Mesothelial cell of epicardium (in vitro differentiated cells): ENCODE data around the gene C19orf25. TPM values are rescaled to one million over a fixed set of nuclear protein-coding genes. Genes with fewer than 3 reads are reported as not detected.
"Not testable (repeated sequence)": the region's sequence is repeated elsewhere in the genome, so short reads cannot be mapped to it uniquely, and the experiment has no call there.

ENCODE experiments used
- DNase-seq, 2 experiments: peaks; one replicate each; pipeline ENCODE4 v3.0.0; 2021; ENCODE audit warnings: low spot score in 2 of 2; ENCODE audit not compliant: unreplicated experiment in 2 of 2
- H3K27ac Mint-ChIP-seq: 2 replicates; pipeline ENCODE4 v1.8.0; 2021; ENCODE audit warnings: mixed read lengths
- H3K27me3 Mint-ChIP-seq: 2 replicates; pipeline ENCODE4 v1.8.0; 2021; ENCODE audit warnings: low read depth, mixed read lengths
- H3K36me3 Mint-ChIP-seq: 2 replicates; pipeline ENCODE4 v1.8.0; 2021; ENCODE audit warnings: mixed read lengths
- H3K4me1 Mint-ChIP-seq: 2 replicates; pipeline ENCODE4 v1.8.0; 2021; ENCODE audit warnings: mixed read lengths
- H3K4me3 Mint-ChIP-seq: 2 replicates; pipeline ENCODE4 v1.8.0; 2021; ENCODE audit warnings: mild to moderate bottlenecking, moderate library complexity, mixed read lengths
- H3K9me3 Mint-ChIP-seq: 2 replicates; pipeline ENCODE4 v1.8.0; 2021; ENCODE audit warnings: mixed read lengths
- CTCF ChIP-seq: fragments of 200-600 bp; sonication (generic); IDR thresholded peaks from one replicate; pipeline ENCODE4 v1.5.0; 2021; ENCODE audit warnings: antibody characterized with exemption; ENCODE audit not compliant: unreplicated experiment
- total RNA-seq: library from RNA; stranded (reverse); gene quantifications from 3 replicates; pipeline ENCODE4 v1.2.1, GENCODE V29; 2021

The C19orf25 gene
- total RNA-seq, 1 donor from 2014 or later, result 29.4 TPM

DNA sequence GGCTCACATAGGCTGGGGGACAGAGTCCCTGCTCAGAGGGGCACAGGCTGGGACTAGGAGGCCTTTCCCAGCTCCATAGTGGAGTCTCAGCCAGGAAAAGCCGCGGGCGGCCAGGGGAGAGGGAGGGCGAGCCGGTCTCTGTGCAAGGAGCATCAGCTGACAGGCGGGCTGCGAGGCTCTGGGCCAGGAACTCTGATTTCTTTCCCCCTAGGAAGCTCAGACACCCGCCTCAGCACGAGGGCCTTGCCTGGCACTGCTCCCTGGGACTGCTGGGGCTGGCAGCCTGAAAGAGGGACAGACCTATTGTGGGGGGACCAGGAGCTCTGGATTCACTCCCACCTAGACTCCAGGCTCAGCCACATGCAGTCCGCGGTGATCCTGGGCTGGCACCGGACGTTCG is 42.6 kb upstream of the C19orf25 start:
- H3K9me3 Mint-ChIP-seq, result no peaks in the 10 kb centered on the region
- no peak overlapping the region for H3K27ac Mint-ChIP-seq
- H3K27me3 Mint-ChIP-seq, result peaks cover 71% of the 10 kb centered on the region
- H3K4me3 Mint-ChIP-seq, result no peak overlapping the region
- TF ChIP-seq CTCF, result no peak
- DNase-seq, result no peak
- no peaks in the 10 kb centered on the region for H3K36me3 Mint-ChIP-seq
- H3K4me1 Mint-ChIP-seq, result peaks cover 4% of the 10 kb centered on the region

- Mint-ChIP-seq H3K27ac (no peak overlapping the region), H3K4me1 (peaks cover 4% of the 10 kb centered on the region), H3K27me3 (peaks cover 69% of the 10 kb centered on the region), H3K4me3 (no peak overlapping the region), H3K36me3 (no peaks in the 10 kb centered on the region), H3K9me3 (no peaks in the 10 kb centered on the region)
- no peak for DNase-seq
- no peak for TF ChIP-seq CTCF
These were observed 41.3 kb upstream of the C19orf25 start for GRCh38 chr19:1520203-1520780.

GRCh38 chr19:1519802-1520201 is 40.8 kb upstream of the C19orf25 start:
- H3K27ac Mint-ChIP-seq, H3K36me3 Mint-ChIP-seq, H3K4me3 Mint-ChIP-seq, DNase-seq, H3K9me3 Mint-ChIP-seq, H3K4me1 Mint-ChIP-seq: not testable (repeated sequence)
- H3K27me3 Mint-ChIP-seq, result peaks cover 69% of the 10 kb centered on the region

- Mint-ChIP-seq H3K4me1 (no peaks in the 10 kb centered on the region), H3K4me3 (no peak overlapping the region), H3K27me3 (peaks cover 69% of the 10 kb centered on the region), H3K36me3 (no peaks in the 10 kb centered on the region), H3K27ac (no peak overlapping the region), H3K9me3 (no peaks in the 10 kb centered on the region)
- DNase-seq, result no peak
- TF ChIP-seq CTCF, result no peak
These were observed 39.5 kb upstream of the C19orf25 start for GRCh38 chr19:1518471-1518870.

DNA sequence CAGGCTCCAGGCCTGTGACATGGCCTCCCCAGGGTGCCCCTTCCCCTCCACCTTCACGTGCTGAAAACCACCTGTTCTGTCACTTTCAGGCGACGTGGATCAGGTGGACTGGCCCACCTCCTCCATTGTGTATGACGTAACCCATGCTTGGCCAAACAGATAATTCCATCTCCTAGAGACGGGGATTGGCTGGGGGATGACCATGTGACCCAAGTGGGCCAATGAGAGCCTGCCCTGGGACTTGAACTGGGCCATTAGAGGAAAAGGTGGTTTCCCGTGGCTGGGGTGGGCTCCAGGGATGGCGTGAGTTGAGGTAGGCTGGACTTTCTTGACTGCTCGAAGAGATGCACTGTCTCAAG is 37.4 kb upstream of the C19orf25 start:
- H3K36me3 Mint-ChIP-seq, result no peaks in the 10 kb centered on the region

More for the DNA sequence above, 37.4 kb upstream of the C19orf25 start:
- TF ChIP-seq CTCF, result no peak
- DNase-seq, result no peak
- Mint-ChIP-seq H3K9me3 (no peaks in the 10 kb centered on the region), H3K4me3 (no peak overlapping the region), H3K4me1 (no peaks in the 10 kb centered on the region), H3K27me3 (peaks cover 60% of the 10 kb centered on the region), H3K27ac (no peak overlapping the region)
